T-helper 1 cell (primary cell): ENCODE data around the gene CORO1C.
"Not testable (repeated sequence)": the region's sequence is repeated elsewhere in the genome, so short reads cannot be mapped to it uniquely, and the experiment has no call there.

Source experiments
- DNase-seq, 5 donors: peaks; one replicate each; pipeline ENCODE4 v3.0.0-alpha.2; 2012 to 2020

CORO1C gene

DNA sequence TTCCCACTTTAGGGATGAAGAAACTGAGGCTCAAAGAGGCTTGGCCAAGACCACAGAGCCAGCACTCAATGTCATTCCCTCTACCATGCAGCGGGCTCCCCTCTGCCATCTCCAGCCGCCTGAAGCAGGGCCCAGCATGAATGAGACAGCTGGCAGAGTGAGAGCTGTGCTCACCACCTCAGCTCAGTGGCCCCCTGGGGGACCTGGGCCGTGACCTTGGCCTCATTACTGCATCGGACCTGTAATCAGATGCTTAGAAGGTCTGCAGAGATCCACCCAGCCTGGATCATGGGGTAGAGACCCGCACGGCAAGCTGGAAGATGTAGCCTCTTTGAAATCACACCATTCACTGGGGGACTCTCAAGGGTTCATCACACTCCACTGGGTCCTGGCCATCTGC is 22.7 kb upstream of the CORO1C start:
- no peak for DNase-seq

DNA sequence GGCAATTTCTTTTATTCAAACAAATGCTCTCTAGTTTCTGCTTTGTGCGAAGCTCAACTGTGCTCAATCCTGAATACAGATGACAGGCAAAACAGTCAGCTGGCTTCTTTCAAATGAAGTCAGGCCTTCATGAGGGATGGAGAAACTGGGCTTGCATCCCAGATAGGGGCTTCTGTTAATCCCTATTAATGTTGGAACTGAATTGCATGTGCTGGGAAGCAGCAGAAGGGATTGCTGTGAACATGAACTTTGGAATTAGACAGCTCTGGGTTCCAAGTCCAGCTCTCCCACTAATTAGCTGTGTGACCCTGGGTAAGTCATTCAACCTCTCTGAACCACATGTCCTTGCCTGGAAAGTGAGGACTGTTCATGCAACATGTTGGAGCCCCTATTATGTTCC is 21.1 kb upstream of the CORO1C start:
- no peak for DNase-seq

DNA sequence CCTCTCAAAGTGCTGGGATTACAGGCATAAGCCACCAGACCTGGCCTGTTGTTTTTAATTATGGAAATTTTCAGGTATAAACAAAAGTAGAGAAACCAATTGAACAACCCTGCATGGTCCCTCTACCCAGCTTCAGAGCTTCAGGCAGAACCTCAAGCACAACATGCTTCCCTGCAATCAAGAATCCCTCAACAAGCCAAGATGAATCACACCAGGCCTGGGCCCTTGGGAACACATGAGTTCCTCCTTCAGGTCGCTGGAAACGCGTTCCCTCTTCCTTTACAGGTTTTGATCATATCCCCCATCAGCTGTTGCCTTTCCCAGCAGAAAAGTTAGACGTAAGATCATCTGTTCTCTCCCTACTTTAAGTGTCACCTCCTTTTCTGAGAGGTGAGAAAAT is 20.5 kb upstream of the CORO1C start:
- DNase-seq, result no peak

DNA sequence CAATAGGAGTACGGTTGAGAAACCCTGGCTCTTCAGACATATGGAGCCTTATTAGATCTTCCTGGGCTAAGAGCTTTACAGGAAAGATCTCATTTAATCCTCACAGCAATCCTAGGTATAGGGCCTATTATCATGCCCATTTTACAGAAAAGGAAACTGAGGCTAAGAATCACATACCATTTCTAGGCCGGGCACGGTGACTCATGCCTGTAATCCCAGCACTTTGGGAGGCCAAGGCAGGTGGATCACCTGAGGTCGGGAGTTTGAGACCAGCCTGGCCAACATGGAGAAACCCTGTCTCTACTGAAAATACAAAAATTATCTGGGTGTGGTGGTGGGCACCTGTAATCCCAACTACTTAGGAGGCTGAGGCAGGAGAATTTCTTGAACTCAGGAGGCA is 19.7 kb upstream of the CORO1C start:
- not testable (repeated sequence) for DNase-seq

DNA sequence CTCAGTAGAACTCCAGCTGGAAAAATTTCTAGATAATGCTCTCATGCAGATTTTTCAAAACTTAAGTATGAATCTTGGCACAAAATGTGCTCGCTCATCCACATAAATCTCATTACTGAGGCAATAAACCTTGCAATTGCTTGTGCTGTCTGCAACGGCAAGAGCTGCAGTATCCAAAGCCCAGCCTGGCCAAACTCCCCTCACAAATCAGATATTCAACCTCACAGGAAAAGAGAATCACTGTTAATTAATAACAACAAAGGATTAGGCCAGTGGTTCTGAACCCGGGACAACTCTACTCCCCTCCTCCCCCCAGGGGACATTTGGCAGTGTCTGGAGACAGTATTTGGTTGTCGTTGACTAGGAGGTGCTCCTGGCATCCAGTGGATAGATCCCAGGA is 19.2 kb upstream of the CORO1C start:
- no peak for DNase-seq

DNA sequence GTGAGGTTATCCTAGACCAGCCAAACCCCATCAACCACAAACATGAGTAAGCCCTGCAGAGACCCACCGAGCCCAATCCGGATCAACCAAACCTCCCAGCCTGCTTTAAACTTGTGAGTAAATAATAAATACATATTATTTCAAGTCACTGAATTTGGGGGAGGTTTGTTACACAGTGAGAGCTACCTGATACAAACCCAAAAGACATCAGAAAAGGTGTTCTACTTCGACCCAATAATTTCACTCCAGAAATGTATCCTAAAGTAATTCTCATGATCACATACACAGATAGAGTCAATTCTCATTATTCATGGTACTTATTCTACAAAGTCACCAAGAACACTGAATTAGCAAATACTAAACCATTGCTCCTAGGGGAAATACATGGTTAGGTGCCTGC is 16.2 kb upstream of the CORO1C start:
- no peak for DNase-seq

DNA sequence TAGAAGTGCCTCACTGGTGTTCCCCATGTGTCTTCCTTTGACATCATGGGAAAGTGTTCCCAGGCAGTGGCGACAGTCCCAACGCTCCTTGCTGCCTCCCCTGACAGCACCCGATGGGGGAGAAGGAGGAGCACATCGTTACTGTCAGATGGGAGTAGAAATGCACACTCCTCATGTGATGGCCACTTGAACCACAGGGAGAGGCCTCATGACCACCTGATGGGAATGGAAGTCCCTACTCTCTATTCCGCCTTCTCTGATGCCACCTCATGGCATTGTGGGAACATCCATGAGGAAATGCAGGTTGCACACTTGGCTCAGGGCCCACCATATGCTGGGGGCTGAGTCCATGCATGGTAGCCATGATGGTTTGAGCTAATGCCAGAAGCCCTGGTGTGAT is 14.3 kb upstream of the CORO1C start:
- no peak for DNase-seq

DNA sequence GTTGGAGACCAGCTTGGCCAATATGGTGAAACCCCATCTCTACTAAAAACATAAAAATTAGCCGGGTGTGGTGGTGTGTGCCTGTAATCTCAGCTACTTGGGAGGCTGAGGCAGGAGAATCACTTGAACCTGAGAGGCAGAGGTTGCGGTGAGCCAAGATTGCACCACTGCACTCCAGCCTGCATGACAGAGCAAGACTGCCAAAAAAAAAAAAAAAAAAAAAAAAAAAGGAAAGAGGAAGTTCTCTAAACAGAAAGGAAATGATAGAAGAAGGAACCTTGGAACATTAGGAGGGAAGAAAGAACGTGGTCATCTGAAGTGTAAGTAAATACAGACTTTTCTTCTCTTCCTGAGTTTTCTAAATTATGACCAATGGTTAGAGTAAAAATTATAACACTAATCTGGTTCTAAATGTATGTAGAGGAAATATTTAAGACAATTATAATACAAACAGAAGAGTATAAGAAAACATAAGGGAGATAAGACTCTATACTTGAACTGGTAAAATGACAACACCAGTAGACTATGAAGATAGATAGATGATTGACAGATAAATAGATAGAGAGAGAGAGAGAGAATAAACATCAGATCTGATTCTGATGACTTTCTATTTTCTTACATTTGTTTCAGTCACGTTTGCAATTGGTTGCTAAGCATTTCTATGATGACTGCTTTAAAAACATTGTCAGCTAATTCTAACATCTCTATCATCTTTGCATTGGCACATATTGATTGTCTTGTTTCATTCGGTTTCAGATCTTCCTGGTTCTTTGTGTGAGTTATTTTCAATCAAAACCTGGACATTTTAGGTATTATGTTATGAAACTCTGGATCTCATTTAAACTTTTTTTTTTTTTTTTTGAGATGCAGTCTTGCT is 12.9 kb upstream of the CORO1C start:
- DNase-seq, result no peak

DNA sequence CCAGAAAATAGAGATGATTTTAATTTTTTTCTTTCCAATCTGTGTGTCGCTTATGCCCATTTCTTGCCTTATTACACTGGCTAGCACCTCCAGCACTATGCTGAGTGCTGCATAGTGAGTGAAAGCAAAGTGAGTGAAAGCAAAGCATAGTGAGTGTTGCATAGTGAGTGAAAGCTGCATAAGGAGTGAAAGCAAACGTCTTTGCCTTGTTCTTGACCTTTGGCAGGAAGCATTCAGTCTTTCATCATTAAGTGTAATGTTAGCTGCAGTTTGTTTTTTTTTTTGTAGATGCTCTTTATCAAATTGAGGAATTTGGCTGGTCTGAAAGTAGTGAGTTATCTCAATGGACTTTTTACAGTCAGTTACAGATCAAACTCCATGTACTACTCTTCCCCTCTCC is 6.9 kb upstream of the CORO1C start:
- peak in 1 of 5 donors; percentile 4 for DNase-seq

DNA sequence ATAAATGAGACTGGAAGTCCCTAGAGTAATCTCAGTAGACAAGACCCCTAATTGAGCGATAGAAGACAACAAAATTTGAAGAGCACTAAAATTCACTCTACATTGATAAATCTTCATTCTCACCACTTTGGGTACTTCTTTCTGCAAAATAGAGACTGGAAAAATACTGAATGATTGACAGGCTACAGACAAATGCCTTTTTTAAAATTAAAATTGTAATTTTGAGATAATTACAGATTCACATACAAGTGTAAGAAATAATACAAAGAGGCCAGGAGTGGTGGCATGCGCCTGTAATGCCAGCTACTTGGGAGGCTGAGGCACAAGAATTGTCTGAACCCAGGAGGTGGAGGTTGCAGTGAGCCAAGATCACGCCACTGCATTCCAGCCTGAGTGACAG is 4.5 kb upstream of the CORO1C start:
- DNase-seq, result no peak

DNA sequence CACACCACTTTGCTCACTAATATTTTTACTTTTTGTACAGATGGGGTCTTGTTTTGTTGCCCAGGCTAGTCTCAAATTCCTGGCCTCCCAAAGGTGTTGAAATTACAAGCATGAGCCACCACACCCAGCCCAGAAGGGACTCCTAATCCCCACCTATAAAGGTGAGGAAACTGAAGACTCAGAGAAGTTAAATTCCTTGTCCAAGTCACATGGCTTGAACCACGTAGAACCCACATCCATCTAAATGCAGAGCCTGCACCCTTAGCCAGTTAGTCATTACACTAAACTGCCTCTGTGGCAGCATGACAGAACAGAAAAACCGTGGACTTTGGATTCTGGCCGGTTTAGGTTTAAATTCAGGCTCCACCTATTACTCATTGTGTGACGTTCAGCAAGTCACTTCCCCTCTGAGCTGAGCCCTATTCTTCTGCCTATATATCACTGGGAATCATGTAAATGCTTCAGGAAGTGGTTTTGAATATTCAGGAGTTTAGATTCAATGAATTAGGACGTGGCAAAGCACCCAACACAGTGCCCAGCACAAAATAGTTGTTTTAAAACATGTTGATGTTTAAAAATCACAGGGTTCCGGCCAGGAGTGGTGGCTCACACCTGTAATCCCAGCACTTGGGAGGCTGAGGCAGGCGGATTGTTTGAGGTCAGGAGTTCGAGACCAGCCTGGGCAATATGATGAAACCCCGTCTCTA is 3.0 kb upstream of the CORO1C start:
- peak in 1 of 5 donors; percentile 32 for DNase-seq

DNA sequence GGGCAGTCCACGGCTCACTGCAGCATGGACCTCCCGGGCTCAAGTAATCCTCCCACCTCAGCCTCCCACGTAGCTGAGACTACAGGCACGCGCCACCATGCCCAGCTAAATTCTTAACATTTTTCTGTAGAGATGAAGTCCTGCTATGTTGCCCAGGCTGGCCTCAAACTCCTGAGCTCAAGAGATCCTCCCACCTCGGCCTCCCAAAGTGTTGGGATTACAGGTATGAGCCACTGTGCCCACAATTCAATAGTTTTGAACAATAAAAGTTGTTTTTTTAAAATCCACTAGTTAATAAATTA is 1.9 kb upstream of the CORO1C start:
- not testable (repeated sequence) for DNase-seq

DNA sequence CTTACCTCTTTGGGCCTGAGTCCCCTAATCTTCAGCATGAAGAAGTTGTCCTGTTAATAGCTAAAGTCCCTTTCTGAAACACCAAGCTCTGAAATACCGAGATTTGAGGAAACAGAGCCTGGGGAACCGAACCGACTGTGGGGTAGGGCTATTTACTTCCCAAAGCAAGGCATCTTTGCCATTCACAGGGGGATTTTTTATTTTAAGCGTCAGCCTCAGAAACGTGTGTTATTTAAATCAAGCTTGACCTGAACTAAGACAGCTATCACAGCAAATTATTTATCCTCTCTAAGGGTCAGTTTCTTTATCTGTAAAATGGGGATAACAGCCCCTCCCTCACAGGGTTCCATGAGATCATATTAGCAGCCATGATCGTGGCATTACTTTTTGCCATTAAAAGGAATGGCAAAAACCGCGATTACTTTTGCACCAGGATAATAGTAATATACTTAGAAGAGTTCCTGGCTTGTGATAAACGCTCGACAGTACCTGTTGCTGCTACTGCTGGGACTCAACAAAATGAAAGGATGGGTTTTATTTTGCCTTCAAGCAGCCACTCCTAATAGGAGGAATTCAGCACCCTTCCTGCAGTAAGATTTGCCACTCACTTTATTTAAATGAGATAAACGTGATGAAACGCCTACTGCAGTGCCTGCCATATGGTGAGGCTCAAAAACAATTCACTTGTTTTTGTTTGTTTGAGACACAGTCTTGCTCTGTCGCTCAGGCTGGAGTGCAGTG is 1.3 kb upstream of the CORO1C start:
- DNase-seq, result no peak

DNA sequence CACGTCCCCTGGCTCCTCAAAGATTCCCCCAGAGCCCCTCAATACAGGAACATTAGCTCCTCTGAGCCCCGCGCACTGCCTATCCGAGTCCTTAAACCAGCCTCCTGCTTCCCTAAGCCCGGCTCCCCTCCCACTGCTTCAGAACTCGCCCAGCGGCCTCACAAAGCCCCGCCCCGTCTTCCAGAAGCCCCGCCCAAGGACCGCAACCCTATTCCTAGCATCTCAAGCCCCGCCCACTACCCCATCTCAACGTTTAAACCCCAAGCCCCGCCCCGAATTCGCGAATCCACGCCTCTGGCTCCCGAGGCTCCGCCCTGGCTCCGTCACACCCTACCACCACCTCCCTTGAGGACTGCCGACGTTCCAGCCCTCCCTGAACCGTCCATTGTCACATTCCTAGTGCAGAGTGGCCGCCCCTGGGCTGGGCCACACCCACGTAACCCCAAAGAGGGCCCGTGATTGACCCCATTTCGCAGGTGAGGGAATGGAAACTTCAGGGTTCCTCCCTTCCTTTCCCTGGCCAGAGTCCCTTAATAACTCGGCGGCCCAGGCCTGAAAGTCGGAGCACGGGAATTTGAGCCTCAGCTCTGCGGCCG is 646 bp upstream of the CORO1C start:
- DNase-seq, result peak; percentile 93 to 98 (median 95)

DNA sequence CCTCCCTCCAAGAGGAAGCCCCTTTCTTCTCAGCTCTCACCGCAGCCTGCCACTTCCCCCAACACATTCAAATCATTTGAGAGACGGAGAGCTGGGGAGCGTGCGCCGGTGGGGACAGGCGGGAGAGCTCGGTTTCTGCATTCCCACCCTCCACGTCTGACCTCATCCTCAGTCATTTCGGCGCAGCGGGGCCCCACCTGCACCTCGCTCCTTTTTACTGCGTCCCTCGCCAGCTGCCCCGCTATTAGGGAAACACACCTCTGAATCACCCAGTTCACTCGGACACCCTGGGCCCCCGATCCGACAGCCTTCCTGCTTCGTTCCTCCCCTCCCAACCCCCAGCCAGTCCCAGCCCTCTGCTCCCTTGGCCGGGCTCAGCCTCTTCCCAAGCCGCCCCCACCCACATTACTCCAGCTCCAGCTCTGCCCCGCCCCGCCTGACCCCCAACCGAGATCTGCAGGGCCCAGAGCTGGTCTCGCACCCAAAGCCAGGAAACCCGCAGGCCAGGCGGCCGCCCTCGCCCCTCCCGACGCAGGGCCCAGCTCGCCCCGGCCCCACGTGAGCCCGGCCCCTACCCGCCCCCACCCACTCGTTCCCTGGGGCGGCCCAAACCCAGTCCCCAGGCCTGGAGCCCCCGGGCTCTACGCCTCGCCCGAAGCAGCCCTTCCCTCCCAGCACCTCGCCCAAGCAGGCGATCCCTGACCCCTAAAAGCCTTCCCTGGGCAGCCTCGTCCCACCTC is 783 bp downstream of the CORO1C start:
- DNase-seq, result peak; percentile 7 to 21 (median 10)

DNA sequence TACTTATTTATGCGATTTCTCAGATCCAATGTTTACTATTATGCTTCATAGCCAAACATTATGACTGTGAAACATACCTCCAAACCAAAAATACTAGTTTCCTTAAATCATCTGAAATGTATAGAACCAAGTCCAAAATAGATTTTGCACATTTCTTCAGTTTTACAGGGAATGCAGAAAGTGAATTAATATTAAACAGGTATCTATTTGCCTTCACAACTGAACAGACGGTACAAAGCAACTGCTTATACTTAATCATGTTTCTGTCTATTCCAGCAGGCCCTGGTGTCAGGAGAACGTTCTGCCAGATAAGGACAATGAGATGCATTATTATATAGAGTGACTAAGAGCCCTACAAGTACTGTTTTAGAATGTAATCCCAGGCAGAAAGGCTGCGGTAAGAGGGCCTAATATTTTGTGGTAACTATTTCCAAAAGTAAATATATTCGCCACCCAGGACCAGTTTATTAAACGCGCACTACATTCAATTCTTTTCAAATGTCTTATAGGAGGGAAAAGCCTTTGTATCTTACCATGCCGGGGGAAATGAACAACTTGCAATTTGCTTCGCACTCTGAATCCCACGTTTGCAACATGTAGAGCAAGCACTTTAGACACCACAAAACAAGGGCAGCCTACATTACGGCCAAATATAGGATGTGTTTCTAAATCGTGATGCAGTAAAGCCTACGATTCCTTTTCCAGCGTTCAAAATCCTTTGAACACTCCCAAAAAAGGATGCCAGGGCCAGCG is 1.5 kb downstream of the CORO1C start:
- no peak for DNase-seq

DNA sequence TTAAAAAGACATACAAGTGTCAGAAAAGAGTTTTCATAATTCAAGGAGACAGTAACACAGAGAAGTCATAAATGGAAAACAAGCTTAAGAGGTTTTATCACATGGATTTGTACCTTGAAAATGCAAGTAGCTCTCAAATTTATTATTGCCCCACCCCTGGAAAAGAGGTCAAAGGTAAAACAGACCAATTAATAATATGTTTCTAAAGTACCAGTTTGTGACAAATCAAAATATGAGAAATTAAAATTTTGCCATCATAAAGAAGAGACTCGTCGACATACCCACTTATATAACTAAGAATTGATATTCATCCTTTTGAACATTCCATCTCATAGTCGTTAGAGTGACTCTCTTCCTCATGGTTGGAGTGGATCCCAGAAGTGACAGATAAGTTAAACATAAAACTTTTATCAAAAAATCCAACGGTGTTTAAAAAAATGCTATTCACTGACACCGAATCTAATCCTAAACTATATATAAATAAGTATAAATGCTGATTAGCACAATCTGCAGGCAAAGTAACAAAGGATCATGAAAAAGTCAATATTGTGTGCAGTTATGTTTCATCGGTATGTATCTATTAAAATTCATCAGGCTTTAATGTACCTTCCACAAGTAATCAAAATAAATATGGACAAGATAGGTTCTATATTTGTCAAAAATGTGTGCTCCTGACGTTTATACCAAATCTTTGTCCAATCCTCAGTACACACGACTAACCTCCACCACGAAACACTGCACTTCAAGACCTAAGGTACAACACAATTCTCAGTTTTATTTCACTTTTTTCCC is 2.3 kb downstream of the CORO1C start:
- DNase-seq, result no peak

DNA sequence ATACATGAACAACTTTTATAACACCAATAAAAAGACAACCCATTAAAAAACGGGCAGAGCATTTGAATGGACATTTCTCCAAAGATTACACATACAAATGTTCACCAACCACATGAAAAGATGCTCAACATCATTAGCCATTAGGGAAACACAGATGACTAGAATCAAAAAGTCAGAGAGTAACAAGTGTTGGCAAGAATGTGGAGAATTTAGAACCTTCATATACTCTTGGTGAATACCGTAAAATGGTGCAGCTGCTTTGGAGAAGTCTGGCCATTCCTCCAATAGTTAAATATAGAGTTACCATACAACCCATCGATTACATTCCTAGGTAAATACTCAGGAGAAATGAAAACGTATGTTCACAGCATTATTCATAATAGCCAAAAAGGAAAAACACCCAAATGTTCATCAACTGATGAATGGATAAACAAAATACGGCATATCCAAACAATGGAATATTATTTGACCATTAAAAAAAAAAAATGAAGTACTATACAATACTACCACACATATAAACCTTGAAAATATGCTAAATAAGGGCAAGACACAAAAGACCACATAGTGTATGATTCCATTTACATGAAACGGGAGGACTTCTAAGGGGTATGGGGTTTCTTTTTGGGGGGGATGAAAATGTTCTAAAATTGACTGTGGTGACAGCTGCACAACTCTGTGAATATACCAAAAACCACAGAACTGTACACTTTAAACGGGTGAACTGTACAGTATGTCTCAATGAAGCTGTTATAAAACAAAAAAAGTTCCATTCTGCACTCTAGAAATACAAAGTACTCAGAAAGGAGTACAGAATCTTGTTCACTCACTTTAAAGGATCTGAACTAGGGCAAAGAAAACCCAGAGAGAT is 3.2 kb downstream of the CORO1C start:
- no peak for DNase-seq

DNA sequence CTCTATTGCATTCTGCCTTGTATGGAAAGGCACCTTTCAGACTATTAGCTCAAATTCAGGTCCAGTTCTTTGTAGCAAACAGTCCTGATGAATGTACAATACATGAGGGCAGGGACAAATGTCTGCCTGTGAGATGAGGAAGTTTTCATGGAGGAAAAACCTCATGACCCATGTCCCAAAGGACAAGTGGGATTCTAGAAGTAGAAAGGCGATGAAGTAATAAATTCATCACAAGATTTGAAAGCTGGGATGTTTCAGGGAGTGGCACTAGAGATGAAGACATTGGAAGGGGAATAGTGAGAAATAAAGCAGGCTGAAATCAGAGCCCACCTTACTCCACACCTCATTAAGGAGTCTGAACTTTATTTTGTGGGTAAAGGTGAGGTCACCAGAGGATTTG is 4.2 kb downstream of the CORO1C start:
- no peak for DNase-seq

DNA sequence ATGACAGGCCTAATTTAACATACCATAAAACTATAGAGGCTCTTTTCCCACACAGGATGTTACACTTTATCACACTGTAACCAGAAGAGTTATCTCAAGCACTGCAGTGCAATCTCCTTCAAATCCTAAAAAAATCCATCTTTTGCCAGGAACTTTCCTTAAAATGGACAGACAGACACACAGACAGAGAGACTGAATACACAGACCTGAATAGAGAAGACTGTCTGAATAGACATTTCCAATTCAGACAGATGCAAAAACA is 6.5 kb downstream of the CORO1C start:
- no peak for DNase-seq
